Memory B cell (primary cell): ENCODE measurements around the gene RSPH6A.
A peak's percentile ranks its signal among the peaks of the same experiment; 100 is the strongest.

Experiments
- ATAC-seq: fragments of 150-1000 bp; cut with Tn5 transposase; 2 replicates; pipeline ENCODE4 v1.10.0; 2021; ENCODE audit warnings: low read depth, mild to moderate bottlenecking, moderate library complexity
- DNase-seq, 2 donors: peaks; one replicate each; pipeline ENCODE4 v3.0.0; 2022; ENCODE audit warnings: low spot score in 2 of 2
- H3K27ac Mint-ChIP-seq: one replicate; pipeline ENCODE4 v1.8.0; 2022; ENCODE audit warnings: mild to moderate bottlenecking, moderate library complexity, mixed read lengths
- H3K27me3 Mint-ChIP-seq: one replicate; pipeline ENCODE4 v1.8.0; 2022; ENCODE audit warnings: mixed read lengths
- H3K36me3 Mint-ChIP-seq: one replicate; pipeline ENCODE4 v1.8.0; 2022; ENCODE audit warnings: mild to moderate bottlenecking, mixed read lengths
- H3K4me1 Mint-ChIP-seq: one replicate; pipeline ENCODE4 v1.8.0; 2022; ENCODE audit warnings: mixed read lengths
- H3K4me3 Mint-ChIP-seq: one replicate; pipeline ENCODE4 v1.8.0; 2022; ENCODE audit warnings: mild to moderate bottlenecking, moderate library complexity, mixed read lengths
- H3K9me3 Mint-ChIP-seq: one replicate; pipeline ENCODE4 v1.8.0; 2022; ENCODE audit warnings: mixed read lengths

The RSPH6A gene

GRCh38 chr19:45820413-45821102 lies 5.5 kb upstream of the RSPH6A start:
- Mint-ChIP-seq H3K4me3 (no peak overlapping the region), H3K27me3 (no peaks in the 10 kb centered on the region), H3K36me3 (peaks cover 11% of the 10 kb centered on the region), H3K27ac (no peak overlapping the region), H3K4me1 (peaks cover 3% of the 10 kb centered on the region), H3K9me3 (no peaks in the 10 kb centered on the region)
- no peak for DNase-seq
- no peak for ATAC-seq

- H3K27ac Mint-ChIP-seq = no peak overlapping the region
- no peak overlapping the region for H3K4me3 Mint-ChIP-seq
- H3K27me3 Mint-ChIP-seq = no peaks in the 10 kb centered on the region
- no peak for ATAC-seq
- peaks cover 11% of the 10 kb centered on the region for H3K36me3 Mint-ChIP-seq
- no peaks in the 10 kb centered on the region for H3K9me3 Mint-ChIP-seq
- DNase-seq = no peak
- peaks cover 3% of the 10 kb centered on the region for H3K4me1 Mint-ChIP-seq
Observed at GRCh38 chr19:45819769-45820168, 4.7 kb upstream of the RSPH6A start.

GRCh38 chr19:45817725-45818301 lies 2.7 kb upstream of the RSPH6A start:
- Mint-ChIP-seq H3K36me3 (peaks cover 7% of the 10 kb centered on the region), H3K4me3 (no peak overlapping the region), H3K9me3 (no peaks in the 10 kb centered on the region), H3K27ac (no peak overlapping the region), H3K4me1 (peaks cover 3% of the 10 kb centered on the region), H3K27me3 (no peaks in the 10 kb centered on the region)
- no peak for ATAC-seq
- no peak for DNase-seq

DNA sequence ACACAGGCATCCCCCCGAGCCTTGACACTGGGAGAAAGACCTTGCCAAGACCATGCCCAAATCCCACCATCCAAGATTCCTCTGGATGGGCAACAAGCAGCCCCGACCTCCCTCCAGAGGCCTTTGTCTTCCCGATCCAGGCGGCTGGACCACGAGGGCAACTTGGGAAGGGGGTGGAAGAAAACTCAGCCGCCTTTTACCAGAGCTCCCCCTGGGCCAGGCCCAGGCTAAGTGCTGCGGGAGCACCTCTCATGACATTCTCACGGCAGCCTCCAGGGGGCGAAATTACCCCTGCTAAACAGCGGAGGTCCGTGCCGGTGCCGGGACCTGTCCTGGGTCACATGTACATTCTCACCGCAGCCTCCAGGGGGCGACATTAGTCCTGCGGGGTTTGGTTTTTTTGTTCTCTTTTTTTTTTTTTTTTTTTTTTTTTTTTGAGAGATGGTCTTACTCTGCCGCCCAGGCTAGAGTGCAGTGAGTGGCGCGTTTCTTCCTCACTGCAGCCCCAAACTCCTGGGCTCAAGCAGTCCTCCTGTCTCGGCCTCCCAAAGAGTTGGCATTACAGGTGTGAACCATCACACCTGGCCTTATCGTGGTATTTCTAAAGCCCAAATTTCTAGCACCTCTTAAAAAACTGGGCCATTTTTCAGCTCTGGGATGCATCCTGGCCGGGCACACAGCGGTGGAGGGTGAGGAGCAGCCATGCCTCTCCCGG lies 2.1 kb upstream of the RSPH6A start:
- DNase-seq = peak; percentile 98 to 99
- H3K27me3 Mint-ChIP-seq = no peaks in the 10 kb centered on the region
- H3K4me3 Mint-ChIP-seq = no peak overlapping the region

GRCh38 chr19:45816236-45817009 lies 1.3 kb upstream of the RSPH6A start:
- DNase-seq = no peak
- H3K27me3 Mint-ChIP-seq = no peaks in the 10 kb centered on the region
- H3K36me3 Mint-ChIP-seq = peaks cover 7% of the 10 kb centered on the region
- H3K9me3 Mint-ChIP-seq = no peaks in the 10 kb centered on the region
- no peak overlapping the region for H3K4me3 Mint-ChIP-seq
- ATAC-seq = no peak
- H3K27ac Mint-ChIP-seq = no peak overlapping the region
- peaks cover 3% of the 10 kb centered on the region for H3K4me1 Mint-ChIP-seq

More for the DNA sequence above, 2.1 kb upstream of the RSPH6A start:
- peak; percentile 99 for ATAC-seq
- Mint-ChIP-seq H3K9me3 (no peaks in the 10 kb centered on the region), H3K36me3 (peaks cover 7% of the 10 kb centered on the region), H3K4me1 (peaks cover 3% of the 10 kb centered on the region), H3K27ac (no peak overlapping the region)

DNA sequence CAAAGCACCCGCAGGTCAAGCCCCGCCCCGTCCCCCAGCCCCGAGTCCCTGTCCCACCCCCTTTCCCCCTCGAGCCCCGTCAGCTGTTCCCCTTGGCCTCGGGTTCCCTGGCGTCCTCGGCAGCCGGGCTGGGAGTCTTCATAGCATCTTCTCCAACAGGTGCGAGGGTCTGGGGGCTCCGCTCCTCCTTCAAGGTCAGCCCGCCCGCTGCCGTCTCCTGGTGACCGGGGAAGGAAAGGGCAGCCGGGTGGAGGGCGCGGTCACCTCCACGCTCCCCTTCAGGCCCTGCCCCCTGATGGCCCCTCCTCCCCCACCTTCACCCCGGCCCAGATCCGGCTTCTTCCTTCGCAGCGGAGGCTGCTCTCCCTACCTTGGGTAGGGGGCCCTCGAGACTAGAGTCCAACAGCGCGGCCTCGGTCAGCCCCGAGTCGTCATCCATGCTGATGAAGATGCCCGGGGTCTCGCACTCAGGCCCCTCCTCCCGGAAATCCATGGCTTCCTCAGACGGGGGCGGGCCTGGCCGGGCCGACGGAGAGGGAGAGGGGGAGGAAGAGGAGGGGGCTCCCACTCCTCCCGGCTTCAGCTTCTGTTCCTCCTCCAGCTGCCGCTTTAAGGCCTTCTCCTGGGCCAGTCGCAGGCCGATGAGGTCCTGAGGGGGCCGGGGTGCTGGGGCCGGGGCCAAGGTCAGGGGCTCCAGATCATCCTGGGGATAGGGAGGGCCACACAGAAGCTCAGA lies 541 bp upstream of the RSPH6A start:
- Mint-ChIP-seq H3K27me3 (peaks cover 2% of the 10 kb centered on the region), H3K4me3 (no peak overlapping the region)
- DNase-seq = no peak

DNA sequence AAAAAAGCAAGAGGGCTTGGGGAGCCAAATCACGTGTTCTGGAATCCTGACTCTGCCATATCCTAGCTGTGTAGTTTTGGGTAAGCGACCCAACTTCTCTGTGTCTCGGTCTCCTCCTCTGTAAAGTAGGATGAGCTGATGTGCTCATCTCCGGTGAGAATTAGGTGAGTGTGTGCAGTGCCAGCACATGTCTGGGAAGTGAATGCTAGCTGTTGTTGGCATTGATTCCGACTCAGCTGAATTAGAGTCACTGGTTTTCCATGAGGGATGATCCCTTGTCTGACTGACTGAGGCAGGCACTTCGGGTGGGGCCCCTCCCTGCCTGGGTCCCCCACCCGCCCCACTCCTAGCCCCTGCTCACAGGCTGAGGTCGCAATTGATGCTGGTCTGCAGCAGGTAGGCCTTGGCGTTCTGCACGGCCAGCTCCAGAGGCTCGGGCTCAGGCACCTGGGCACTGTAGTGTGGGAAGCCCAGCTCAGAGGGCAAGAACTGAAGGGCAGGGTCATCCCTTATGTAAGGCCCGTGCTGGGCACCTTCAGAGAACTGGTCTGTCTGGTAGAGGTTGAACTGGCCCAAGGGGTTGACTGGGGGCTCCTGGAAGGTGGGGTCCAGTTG lies 835 bp downstream of the RSPH6A start:
- DNase-seq (no peak), ATAC-seq (no peak)
- Mint-ChIP-seq H3K36me3 (no peaks in the 10 kb centered on the region), H3K4me1 (peaks cover 3% of the 10 kb centered on the region), H3K27ac (no peak overlapping the region), H3K27me3 (peaks cover 4% of the 10 kb centered on the region), H3K4me3 (no peak overlapping the region), H3K9me3 (no peaks in the 10 kb centered on the region)

More for the DNA sequence above, 541 bp upstream of the RSPH6A start:
- Mint-ChIP-seq H3K27ac (no peak overlapping the region), H3K36me3 (peaks cover 3% of the 10 kb centered on the region), H3K9me3 (no peaks in the 10 kb centered on the region), H3K4me1 (peaks cover 3% of the 10 kb centered on the region)
- ATAC-seq = no peak

DNA sequence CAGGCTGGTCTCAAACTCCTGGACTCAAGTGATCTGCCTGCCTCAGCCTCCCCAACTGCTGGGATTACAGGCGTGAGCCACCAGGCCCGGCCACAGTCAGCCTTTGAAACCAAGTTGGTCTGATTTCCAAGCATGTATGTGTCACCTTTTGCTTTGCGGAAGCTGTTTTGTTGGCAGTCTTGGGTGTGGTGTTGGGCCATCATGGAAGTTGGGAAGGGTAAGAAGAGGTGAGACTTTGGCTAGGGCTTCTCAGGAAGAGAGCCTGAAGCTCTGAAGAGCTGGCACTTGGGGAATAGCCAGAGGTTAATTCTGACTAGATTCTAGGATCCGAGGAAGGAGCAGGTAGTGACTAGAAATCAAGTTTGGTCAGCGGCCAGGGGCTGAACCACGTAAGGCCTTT lies 2.8 kb downstream of the RSPH6A start:
- no peak for ATAC-seq
- no peak overlapping the region for H3K27ac Mint-ChIP-seq
- DNase-seq = no peak
- H3K27me3 Mint-ChIP-seq = peaks cover 4% of the 10 kb centered on the region
- peaks cover 3% of the 10 kb centered on the region for H3K4me1 Mint-ChIP-seq
- H3K9me3 Mint-ChIP-seq = no peaks in the 10 kb centered on the region
- H3K36me3 Mint-ChIP-seq = no peaks in the 10 kb centered on the region
- H3K4me3 Mint-ChIP-seq = no peak overlapping the region

GRCh38 chr19:45809643-45810159 lies 5.4 kb downstream of the RSPH6A start:
- DNase-seq = no peak
- no peaks in the 10 kb centered on the region for H3K36me3 Mint-ChIP-seq
- peaks cover 5% of the 10 kb centered on the region for H3K4me1 Mint-ChIP-seq
- no peak overlapping the region for H3K27ac Mint-ChIP-seq
- no peak for ATAC-seq
- no peaks in the 10 kb centered on the region for H3K9me3 Mint-ChIP-seq
- H3K27me3 Mint-ChIP-seq = peaks cover 6% of the 10 kb centered on the region
- no peak overlapping the region for H3K4me3 Mint-ChIP-seq

DNA sequence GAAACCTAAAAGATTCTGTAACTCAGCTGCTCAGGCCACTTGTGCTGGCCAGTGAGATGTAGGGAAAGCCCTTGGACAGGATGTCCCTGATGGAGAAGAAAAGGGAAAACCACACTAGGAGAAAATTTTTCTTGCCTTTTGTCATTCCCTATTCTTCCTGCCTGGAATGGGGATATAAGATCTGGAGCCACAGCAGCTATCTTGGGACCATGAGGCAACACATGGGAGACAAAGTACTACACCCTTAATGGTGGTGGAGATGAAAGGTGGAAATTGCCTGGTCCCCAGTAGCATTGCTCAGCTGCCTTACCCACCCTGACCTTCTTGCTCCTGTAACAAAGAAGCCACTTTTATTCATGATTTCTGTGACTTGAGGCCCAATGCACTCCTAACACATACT lies 9.4 kb downstream of the RSPH6A start:
- no peak overlapping the region for H3K27ac Mint-ChIP-seq
- no peak overlapping the region for H3K4me3 Mint-ChIP-seq
- H3K4me1 Mint-ChIP-seq = peaks cover 5% of the 10 kb centered on the region
- DNase-seq = no peak
- H3K36me3 Mint-ChIP-seq = no peaks in the 10 kb centered on the region
- H3K9me3 Mint-ChIP-seq = no peaks in the 10 kb centered on the region
- peaks cover 10% of the 10 kb centered on the region for H3K27me3 Mint-ChIP-seq
- no peak for ATAC-seq

DNA sequence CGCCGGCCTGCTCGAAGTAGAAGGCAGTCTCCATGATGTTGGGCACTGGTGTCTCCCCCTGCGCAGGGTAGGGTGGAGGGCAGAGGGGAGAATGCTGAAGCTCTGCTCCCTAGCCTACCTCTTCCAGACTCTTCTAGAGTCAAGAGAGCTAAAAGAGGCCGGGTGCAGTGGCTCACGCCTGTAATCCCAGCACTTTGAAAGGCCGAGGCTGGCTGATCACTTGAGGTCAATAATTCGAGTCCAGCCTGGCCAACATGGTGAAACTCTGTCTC lies 10.2 kb downstream of the RSPH6A start:
- no peaks in the 10 kb centered on the region for H3K9me3 Mint-ChIP-seq
- DNase-seq = no peak
- peaks cover 8% of the 10 kb centered on the region for H3K27me3 Mint-ChIP-seq
- no peak overlapping the region for H3K27ac Mint-ChIP-seq
- no peak for ATAC-seq
- H3K4me3 Mint-ChIP-seq = no peak overlapping the region
- no peaks in the 10 kb centered on the region for H3K36me3 Mint-ChIP-seq
- H3K4me1 Mint-ChIP-seq = peaks cover 5% of the 10 kb centered on the region

DNA sequence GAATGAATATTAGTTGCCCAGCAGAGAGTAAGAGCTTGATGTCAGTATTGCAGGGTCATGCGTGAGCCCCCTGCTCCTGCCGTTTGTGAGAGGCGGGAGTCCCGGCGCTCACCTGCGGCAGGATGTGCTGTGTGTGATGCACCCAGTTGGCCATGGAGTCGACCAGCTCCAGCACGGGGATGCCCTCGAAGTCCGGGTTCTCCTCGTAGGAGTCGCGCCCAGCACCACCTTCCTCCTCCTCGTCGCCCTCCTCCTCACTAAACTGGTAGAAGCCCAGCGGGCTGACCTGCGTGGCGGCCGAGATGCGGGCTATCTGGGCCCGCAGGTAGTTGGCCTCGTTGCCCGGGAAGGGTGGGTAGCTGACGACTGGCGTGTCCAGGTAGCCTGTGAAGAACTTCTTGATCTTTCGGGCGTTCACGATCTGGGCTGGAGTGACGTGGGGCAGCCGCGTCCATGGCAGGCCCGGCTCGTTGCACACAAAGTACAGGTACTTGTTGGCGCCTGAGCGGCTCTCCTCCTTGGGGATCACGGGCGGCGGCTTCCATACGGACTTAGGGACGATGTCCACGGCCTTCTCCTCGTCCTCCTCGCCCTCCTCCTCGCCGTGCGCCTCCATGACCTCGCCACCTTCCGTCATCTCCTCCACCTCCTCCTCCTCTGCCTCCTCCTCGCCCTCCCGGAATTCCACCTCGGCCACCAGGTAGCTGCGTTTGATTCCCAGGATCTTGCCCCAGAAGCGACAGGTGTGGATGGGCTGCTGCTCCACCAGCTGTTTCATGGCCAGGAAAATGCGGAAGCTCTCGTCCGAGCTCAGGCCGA lies 10.8 kb downstream of the RSPH6A start:
- ATAC-seq = no peak
- H3K27ac Mint-ChIP-seq = no peak overlapping the region
- H3K4me1 Mint-ChIP-seq = peaks cover 5% of the 10 kb centered on the region
- H3K36me3 Mint-ChIP-seq = no peaks in the 10 kb centered on the region
- no peak for DNase-seq
- H3K4me3 Mint-ChIP-seq = no peak overlapping the region
- H3K27me3 Mint-ChIP-seq = peaks cover 8% of the 10 kb centered on the region
- no peaks in the 10 kb centered on the region for H3K9me3 Mint-ChIP-seq
